ENCODE data around the gene PPP4R3A.

DNA sequence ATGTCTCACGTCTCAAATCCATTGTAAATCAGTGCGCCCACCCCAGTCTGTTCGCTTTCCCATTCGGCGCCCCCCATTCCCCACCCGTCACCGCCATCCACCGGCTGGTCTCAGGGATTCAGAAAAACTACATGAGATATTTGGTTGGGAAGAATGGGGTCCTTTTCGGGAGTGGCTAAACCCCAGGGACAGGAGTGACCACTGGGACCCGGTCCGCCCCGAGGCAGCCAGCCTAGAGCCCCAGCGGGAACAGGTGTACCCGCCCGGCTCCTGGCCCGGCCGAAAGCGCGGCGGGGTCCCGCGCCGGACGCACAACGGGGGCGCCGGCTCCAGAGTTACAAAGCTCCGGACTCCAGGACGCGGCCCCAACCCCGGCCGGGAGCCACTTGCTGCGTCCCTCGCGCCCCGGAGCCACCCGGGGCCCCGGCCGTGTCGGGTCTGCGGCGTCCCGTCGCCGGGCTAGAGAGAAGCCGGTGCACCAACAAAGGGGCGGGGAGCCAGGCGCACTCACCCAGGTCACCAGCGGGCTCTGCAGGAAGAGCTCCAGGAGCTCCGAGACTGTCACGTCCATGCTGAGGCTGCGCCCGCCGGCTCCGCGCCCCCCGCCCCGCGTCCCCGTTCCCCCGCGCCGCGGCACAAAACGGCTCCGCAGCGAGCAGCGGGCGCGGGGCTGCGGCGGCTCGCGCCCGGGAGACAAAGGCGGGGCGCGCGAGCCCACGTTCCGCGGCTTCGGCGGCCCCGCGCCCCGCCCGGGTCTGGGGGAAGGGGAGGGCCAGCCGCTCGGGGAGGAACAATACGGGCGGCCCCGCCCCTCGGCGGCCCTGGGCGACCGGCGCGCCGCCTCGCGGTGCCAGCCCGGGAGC lies 92.8 kb downstream of the PPP4R3A start, which contains the start of gene CCDC88C:
- TF ChIP-seq POLR2A (IDR thresholded peaks at IDR 0.05; ENCODE audit: low read length) (no peak), GATA1 (IDR thresholded peaks at IDR 0.05; ENCODE audit: low read depth, low read length) (no peak)

All from erythroblast (primary cell).